BJ (cell line): ENCODE data around the gene SAMD11. TPM values are rescaled to one million over a fixed set of nuclear protein-coding genes. Genes with fewer than 3 reads are reported as not detected.

Experiments
- CTCF ChIA-PET: fragments of 350-600 bp; formaldehyde crosslinking; extraction: SDS; loops from one replicate; lab custom pipeline; 2021; ENCODE audit warnings: antibody characterized with exemption, inconsistent platforms; lab: Yijun Ruan, JAX
- POLR2A ChIA-PET: fragments of 300-600 bp; sonication (Branson Sonifier 250); formaldehyde crosslinking; extraction: SDS; loops from one replicate; lab custom pipeline; 2021; ENCODE audit warnings: antibody characterized with exemption; lab: Charles Lee
- DNase-seq: peaks from one replicate; pipeline ENCODE4 v3.0.0-alpha.2; 2011; ENCODE audit warnings: low read depth
- H3K27me3 ChIP-seq: 2 replicates; pipeline ENCODE4 v1.6.0; 2011; ENCODE audit warnings: low read length; ENCODE audit not compliant: control insufficient read depth, insufficient read depth
- H3K36me3 ChIP-seq: 2 replicates; pipeline ENCODE4 v1.5.1; 2011; ENCODE audit warnings: low read length; ENCODE audit not compliant: control insufficient read depth, insufficient read depth
- H3K4me3 ChIP-seq: 2 replicates; pipeline ENCODE4 v1.5.1; 2011; ENCODE audit warnings: low read depth, mild to moderate bottlenecking, control low read depth, low read length
- polyA plus RNA-seq: library from polyadenylated mRNA; depleted of rRNA; stranded (reverse); fragments of >200 nt; gene quantifications from 2 replicates; pipeline ENCODE4 v1.2.3, GENCODE V29; 2011
- TF ChIP-seq, protein P1 (sequence below): IDR thresholded peaks from 2 replicates; pipeline ENCODE4 v1.5.1; 2011; ENCODE audit warnings: low read depth, mild to moderate bottlenecking, control low read depth, inconsistent platforms, low read length, moderate library complexity; ENCODE audit not compliant: insufficient read depth

SAMD11 gene
- polyA plus RNA-seq, 1 experiment, result 10.0 TPM

DNA sequence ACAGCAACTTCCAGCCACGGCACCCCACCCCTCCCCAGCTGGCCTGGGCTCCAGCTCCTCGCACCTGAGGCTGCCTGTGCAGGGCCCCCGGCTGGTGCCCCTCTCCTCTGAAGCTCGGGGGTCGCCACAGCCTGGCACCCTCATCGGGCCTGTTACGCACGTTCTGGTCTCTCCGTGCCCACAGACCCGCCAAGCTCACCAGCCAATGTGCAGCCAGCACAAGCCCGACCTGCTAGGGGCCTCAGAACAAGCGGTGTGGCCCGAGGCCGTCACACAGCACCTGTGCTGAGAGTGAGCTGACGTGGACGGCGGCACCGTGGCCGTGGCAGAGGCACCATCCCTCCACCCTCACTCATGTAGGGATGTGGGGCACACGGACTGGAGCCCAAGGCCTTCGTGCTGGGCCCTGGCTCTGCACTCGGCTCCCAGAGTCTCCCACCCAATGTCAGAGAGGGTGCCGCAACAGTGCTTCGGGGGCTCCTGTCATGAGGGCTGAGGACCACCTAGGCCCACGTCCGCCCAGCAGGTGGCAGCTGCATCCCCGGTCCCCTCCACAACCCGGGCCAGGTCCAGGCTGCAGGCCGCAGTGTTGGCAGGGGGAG lies 4.4 kb upstream of the SAMD11 start:
- DNase-seq, result no peak
- TF ChIP-seq, protein P1, sequence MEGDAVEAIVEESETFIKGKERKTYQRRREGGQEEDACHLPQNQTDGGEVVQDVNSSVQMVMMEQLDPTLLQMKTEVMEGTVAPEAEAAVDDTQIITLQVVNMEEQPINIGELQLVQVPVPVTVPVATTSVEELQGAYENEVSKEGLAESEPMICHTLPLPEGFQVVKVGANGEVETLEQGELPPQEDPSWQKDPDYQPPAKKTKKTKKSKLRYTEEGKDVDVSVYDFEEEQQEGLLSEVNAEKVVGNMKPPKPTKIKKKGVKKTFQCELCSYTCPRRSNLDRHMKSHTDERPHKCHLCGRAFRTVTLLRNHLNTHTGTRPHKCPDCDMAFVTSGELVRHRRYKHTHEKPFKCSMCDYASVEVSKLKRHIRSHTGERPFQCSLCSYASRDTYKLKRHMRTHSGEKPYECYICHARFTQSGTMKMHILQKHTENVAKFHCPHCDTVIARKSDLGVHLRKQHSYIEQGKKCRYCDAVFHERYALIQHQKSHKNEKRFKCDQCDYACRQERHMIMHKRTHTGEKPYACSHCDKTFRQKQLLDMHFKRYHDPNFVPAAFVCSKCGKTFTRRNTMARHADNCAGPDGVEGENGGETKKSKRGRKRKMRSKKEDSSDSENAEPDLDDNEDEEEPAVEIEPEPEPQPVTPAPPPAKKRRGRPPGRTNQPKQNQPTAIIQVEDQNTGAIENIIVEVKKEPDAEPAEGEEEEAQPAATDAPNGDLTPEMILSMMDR, result 0 out of 2 replicates have a peak, but pooled peaks have one; percentile 10
- no peak overlapping the region for H3K4me3 ChIP-seq
- H3K36me3 ChIP-seq, result no peaks in the 10 kb centered on the region; the same call in 1 of the 2 replicates
- CTCF ChIA-PET, result interaction anchor here (1.0 to 1.2 kb wide), 2 partner anchors 14 to 19 kb away, joined by 5 to 6 read pairs; no protein-coding TSS in a partner anchor
- no peaks in the 10 kb centered on the region; the same call in 1 of the 2 replicates for H3K27me3 ChIP-seq
- POLR2A ChIA-PET, result no interaction called here

DNA sequence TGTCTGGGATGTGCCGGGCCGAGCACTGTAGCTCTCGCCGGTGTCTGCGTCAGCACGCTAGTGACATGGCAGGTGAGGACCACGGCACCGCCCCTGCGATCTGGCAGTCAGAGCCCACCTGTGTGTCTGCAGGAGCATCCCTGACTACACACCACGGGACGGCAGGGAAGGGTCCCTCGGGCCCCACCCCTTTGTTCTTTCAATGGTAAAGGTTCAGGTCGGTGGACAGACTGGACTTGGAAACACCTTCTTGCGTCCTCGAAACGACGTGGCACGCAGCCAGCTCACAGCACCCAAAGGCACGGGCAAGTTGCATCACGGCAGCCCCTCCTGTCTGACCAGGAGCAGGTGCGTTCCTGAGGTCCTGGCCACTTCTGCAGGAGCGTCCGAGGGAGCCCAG lies 3.7 kb upstream of the SAMD11 start:
- POLR2A ChIA-PET, result no interaction called here
- CTCF ChIA-PET, result interaction anchor here (0.7 to 1.3 kb wide), 6 partner anchors 8 to 56 kb away, joined by 3 to 6 read pairs (median 3); no protein-coding TSS in a partner anchor
- Histone ChIP-seq H3K36me3 (no peaks in the 10 kb centered on the region; the same call in 1 of the 2 replicates), H3K27me3 (no peaks in the 10 kb centered on the region; the same call in 1 of the 2 replicates), H3K4me3 (no peak overlapping the region)
- no peak for DNase-seq
- TF ChIP-seq, protein P1, result no peak

DNA sequence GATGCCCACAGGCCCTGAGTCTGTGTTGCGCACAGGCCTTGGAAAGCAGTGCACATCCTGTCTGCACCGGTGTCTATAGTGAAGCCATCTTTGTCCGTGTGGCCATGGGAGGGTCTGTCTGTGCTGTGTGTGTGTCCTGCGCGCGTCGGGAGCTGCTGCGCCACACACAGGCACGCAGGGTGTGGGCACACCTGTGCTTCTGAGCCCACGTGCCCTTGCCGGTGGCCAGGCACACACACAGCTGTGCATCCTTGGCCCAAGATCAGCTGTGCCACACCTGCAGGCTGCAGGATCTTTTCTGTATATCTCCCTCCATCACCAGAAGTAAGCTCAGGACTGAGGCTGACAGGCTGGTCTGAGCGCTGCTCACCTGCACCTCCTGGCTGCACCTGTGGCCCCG lies 3.2 kb upstream of the SAMD11 start:
- Histone ChIP-seq H3K36me3 (no peaks in the 10 kb centered on the region; the same call in 1 of the 2 replicates), H3K4me3 (no peak overlapping the region), H3K27me3 (no peaks in the 10 kb centered on the region; the same call in 1 of the 2 replicates)
- ChIA-PET POLR2A (no interaction called here), CTCF (interaction anchor here (0.7 to 1.3 kb wide), 6 partner anchors 8 to 56 kb away, joined by 3 to 6 read pairs (median 3); no protein-coding TSS in a partner anchor)
- no peak for DNase-seq
- TF ChIP-seq, protein P1, result no peak

DNA sequence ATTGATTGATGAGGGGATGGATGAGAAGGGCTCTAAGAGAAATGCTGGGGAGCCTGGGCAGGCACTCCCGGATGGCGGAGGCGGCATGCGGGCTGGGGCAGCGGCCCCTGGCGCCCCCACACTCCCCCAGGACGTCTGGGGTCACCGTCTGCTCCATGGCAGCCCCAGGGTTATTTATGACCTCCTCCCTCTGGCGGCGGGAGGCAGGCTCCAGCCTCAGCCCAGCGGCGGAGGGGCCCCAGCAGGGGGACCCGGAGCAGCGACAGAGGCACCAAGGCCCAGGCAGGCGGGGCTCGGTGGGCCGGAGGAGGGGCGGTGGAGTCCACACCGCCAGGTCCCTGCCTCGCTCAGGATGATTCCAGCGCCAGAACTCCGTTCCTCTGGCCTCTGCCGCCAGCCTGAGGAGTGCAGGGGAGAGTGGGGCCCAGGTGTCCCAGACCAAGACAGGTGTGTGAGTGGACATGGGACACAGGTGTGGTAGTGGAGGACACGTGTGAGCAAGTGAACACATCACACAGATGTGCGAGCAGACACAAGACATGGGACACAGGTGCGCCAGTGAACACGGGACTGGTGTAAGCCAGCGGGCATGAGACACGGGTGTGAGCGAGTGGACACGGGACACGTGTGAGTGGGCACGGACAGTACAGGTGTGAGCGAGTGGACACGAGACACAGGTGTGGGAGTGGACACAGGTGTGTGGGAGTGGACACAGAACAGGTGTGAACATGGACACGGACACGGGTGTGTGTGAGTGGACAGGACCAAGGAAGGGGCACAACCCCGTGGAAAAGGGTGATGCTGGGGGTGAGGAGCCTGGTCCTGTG lies 2.5 kb upstream of the SAMD11 start:
- CTCF ChIA-PET, result interaction anchor here (0.8 to 1.3 kb wide), 4 partner anchors 9 to 55 kb away, joined by 3 to 5 read pairs (median 3); no protein-coding TSS in a partner anchor

More for the DNA sequence above, 2.5 kb upstream of the SAMD11 start:
- Histone ChIP-seq H3K36me3 (no peaks in the 10 kb centered on the region; the same call in 1 of the 2 replicates), H3K4me3 (no peak overlapping the region), H3K27me3 (no peaks in the 10 kb centered on the region)
- no peak for DNase-seq
- POLR2A ChIA-PET, result no interaction called here
- TF ChIP-seq, protein P1, result peak; percentile 60
